ENCODE measurements around the gene DSCAML1.

GRCh38 chr11:117770061-117770460 is 27.0 kb downstream of the DSCAML1 start:
- TF ChIP-seq CTCF (IDR thresholded peaks at IDR 0.05 in 2 of 3, conservative IDR thresholded peaks at IDR 0.05 in 1 of 3; ENCODE audit: insufficient read depth in 2 of 3, low read depth in 1 of 3, low read length in 3 of 3) (no peak), NR2C2 (CRISPR knock-in tag; IDR thresholded peaks at IDR 0.05) (no peak), NR2C2 (tag; IDR thresholded peaks at IDR 0.05) (no peak), BRD9 (IDR thresholded peaks at IDR 0.05; ENCODE audit: low read depth, partially characterized antibody) (no peak), MYC (IDR thresholded peaks at IDR 0.05; ENCODE audit: low read depth, low read length) (no peak), MYC (CRISPR knock-in tag; IDR thresholded peaks at IDR 0.05; ENCODE audit: borderline replicate concordance, low read depth) (no peak), ERF (CRISPR knock-in tag; IDR thresholded peaks at IDR 0.05) (no peak), POLR2A (conservative IDR thresholded peaks at IDR 0.05) (no peak), ZHX1 (conservative IDR thresholded peaks at IDR 0.05; ENCODE audit: low read length) (no peak), NFE2L1 (tag; IDR thresholded peaks at IDR 0.05; ENCODE audit: borderline replicate concordance, low read depth) (no peak)
- TF ChIP-seq, protein P1, sequence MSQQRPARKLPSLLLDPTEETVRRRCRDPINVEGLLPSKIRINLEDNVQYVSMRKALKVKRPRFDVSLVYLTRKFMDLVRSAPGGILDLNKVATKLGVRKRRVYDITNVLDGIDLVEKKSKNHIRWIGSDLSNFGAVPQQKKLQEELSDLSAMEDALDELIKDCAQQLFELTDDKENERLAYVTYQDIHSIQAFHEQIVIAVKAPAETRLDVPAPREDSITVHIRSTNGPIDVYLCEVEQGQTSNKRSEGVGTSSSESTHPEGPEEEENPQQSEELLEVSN (IDR thresholded peaks at IDR 0.05; ENCODE audit: borderline replicate concordance in 1 of 2, extremely low read depth in 1 of 2, insufficient read depth in 1 of 2, insufficient read length in 1 of 2, low read depth in 1 of 2, low read length in 1 of 2, poor library complexity in 1 of 2, severe bottlenecking in 1 of 2), result no peak

Measured in K562 (cell line).